Muscle of back (tissue), 13 donors: ENCODE data around the gene LCE1C. TPM values are rescaled to one million over a fixed set of nuclear protein-coding genes. Genes with fewer than 3 reads are reported as not detected.

ENCODE experiments used
- DNase-seq, 3 donors: peaks; one replicate each; pipeline versions ENCODE4 v3.0.0 to v3.0.0-alpha.2; 2013
- long read RNA-seq, 9 donors: transcript quantifications; one replicate each; lab custom pipeline, GENCODE V29; 2026
- polyA plus RNA-seq, 10 donors: library from polyadenylated mRNA; unstranded; fragments of 120-200 nt; gene quantifications; one replicate each; pipeline ENCODE4 v1.2.1, GENCODE V29; 2013; ENCODE audit not compliant: insufficient read length in 10 of 10

The LCE1C gene
- polyA plus RNA-seq, result not detected
- long read RNA-seq, donor 1, result 0 reads
- long read RNA-seq, donor 2, result 0 reads
- long read RNA-seq, donor 3, result 0 reads
- long read RNA-seq, donor 4, result 0 reads
- long read RNA-seq, donor 5, result 0 reads
- long read RNA-seq, donor 6, partial matches to known transcripts, result 0 of 1 reads
- long read RNA-seq, donor 6, other reads (novel, unspliced or antisense), result 0 of 1 reads
- long read RNA-seq, donor 7, result 0 reads
- long read RNA-seq, donor 8, result 0 reads
- long read RNA-seq, donor 9, result 0 reads

- no peak for DNase-seq
Observed at GRCh38 chr1:152806576-152806975, at the start of gene LCE1C. LCE1C (minus strand) TSS chr1:152806651; CDS start chr1:152805478, 1,173 bp downstream.

GRCh38 chr1:152855661-152856060 is 49.2 kb upstream of the LCE1C start:
- DNase-seq, result no peak

GRCh38 chr1:152842556-152842955 is 36.1 kb upstream of the LCE1C start, which contains the start of gene LCE6A:
LCE6A (plus strand) TSS chr1:152842856; CDS start chr1:152843521, 665 bp downstream.
- DNase-seq, result no peak

- no peak for DNase-seq
Observed at GRCh38 chr1:152836870-152837269, 30.4 kb upstream of the LCE1C start.

- DNase-seq, result no peak
Observed at GRCh38 chr1:152827173-152827572, 20.7 kb upstream of the LCE1C start, which contains the start of gene LCE1A. LCE1A (plus strand) TSS chr1:152827473; CDS start chr1:152827473, 0 bp downstream.

- DNase-seq, result no peak
Observed at GRCh38 chr1:152824964-152825363, 18.5 kb upstream of the LCE1C start.

- DNase-seq, result no peak
Observed at GRCh38 chr1:152823294-152823693, 16.8 kb upstream of the LCE1C start.

- no peak for DNase-seq
Observed at GRCh38 chr1:152817309-152817708, 10.9 kb upstream of the LCE1C start.

- DNase-seq, result no peak
Observed at GRCh38 chr1:152811671-152812070, 5.2 kb upstream of the LCE1C start, which contains the start of gene LCE1B. LCE1B (plus strand) TSS chr1:152811971; CDS start chr1:152812447, 476 bp downstream.

GRCh38 chr1:152811050-152811449 is 4.6 kb upstream of the LCE1C start:
- DNase-seq, result no peak

GRCh38 chr1:152801333-152801732 is 5.1 kb downstream of the LCE1C start:
- no peak for DNase-seq

- no peak for DNase-seq
Observed at GRCh38 chr1:152796421-152796820, 10.0 kb downstream of the LCE1C start, which contains the start of gene LCE1D. LCE1D (plus strand) TSS chr1:152796721; CDS start chr1:152797795, 1,074 bp downstream.

- DNase-seq, result no peak
Observed at GRCh38 chr1:152795686-152796085, 10.8 kb downstream of the LCE1C start.

GRCh38 chr1:152786077-152786476 is 20.4 kb downstream of the LCE1C start, which contains the start of gene LCE1E:
LCE1E (plus strand) TSS chr1:152786257; CDS start chr1:152787300, 1,043 bp downstream.
- no peak for DNase-seq

GRCh38 chr1:152783095-152783494 is 23.4 kb downstream of the LCE1C start:
- no peak for DNase-seq

- DNase-seq, result no peak
Observed at GRCh38 chr1:152777510-152778137, 28.8 kb downstream of the LCE1C start.

GRCh38 chr1:152776361-152776760 is 30.1 kb downstream of the LCE1C start:
- DNase-seq, result no peak

- DNase-seq, result no peak
Observed at GRCh38 chr1:152774875-152775274, 31.6 kb downstream of the LCE1C start, which contains the start of gene LCE1F. LCE1F (plus strand) TSS chr1:152775140; CDS start chr1:152776372, 1,232 bp downstream.

- no peak for DNase-seq
Observed at GRCh38 chr1:152770411-152770810, 36.0 kb downstream of the LCE1C start.

- DNase-seq, result no peak
Observed at GRCh38 chr1:152768847-152769533, 37.5 kb downstream of the LCE1C start.

GRCh38 chr1:152761609-152762213 is 44.7 kb downstream of the LCE1C start:
- no peak for DNase-seq
